H9 (cell line): ENCODE data around the gene RIGI. TPM values are rescaled to one million over a fixed set of nuclear protein-coding genes. Genes with fewer than 3 reads are reported as not detected.

Experiments
- DNase-seq: peaks from one replicate; pipeline ENCODE4 v3.0.0-alpha.2; 2017
- H2AFZ ChIP-seq: one replicate; pipeline ENCODE4 v1.6.1; 2013; ENCODE audit warnings: mild to moderate bottlenecking, low read length, control low read depth, moderate library complexity
- H2AK5ac ChIP-seq: 2 replicates; pipeline ENCODE4 v1.6.1; 2013; ENCODE audit warnings: low read length, control low read depth, mixed read lengths; ENCODE audit not compliant: insufficient read length
- H2BK120ac ChIP-seq: one replicate; pipeline ENCODE4 v1.6.1; 2013; ENCODE audit warnings: low read depth, mild to moderate bottlenecking, low read length, control low read depth, inconsistent platforms; ENCODE audit not compliant: poor library complexity, severe bottlenecking
- H2BK12ac ChIP-seq: 2 replicates; pipeline ENCODE4 v1.6.1; 2013; ENCODE audit warnings: low read length, control low read depth, mixed read lengths, low read depth; ENCODE audit not compliant: insufficient read length
- H2BK15ac ChIP-seq: 2 replicates; pipeline ENCODE4 v1.6.1; 2013; ENCODE audit warnings: low read depth, low read length, control low read depth
- H2BK20ac ChIP-seq: one replicate; pipeline ENCODE4 v1.6.1; 2013; ENCODE audit warnings: low read depth, mild to moderate bottlenecking, low read length, control low read depth, inconsistent platforms; ENCODE audit not compliant: poor library complexity, severe bottlenecking
- H2BK5ac ChIP-seq: 2 replicates; pipeline ENCODE4 v1.6.1; 2013; ENCODE audit warnings: low read length, control low read depth, mixed read lengths; ENCODE audit not compliant: insufficient read length
- H3K14ac ChIP-seq: 2 replicates; pipeline ENCODE4 v1.6.1; 2013; ENCODE audit warnings: low read length, control low read depth; ENCODE audit not compliant: insufficient read depth
- H3K18ac ChIP-seq: 2 replicates; pipeline ENCODE4 v1.6.1; 2013; ENCODE audit warnings: low read depth, mild to moderate bottlenecking, mixed read lengths, low read length, control low read depth; ENCODE audit not compliant: insufficient read length
- H3K23ac ChIP-seq: 2 replicates; pipeline ENCODE4 v1.6.1; 2013; ENCODE audit warnings: low read length, control low read depth, mixed read lengths, low read depth; ENCODE audit not compliant: insufficient read length
- H3K23me2 ChIP-seq: 2 replicates; pipeline ENCODE4 v1.6.1; 2013; ENCODE audit warnings: low read depth, mild to moderate bottlenecking, mixed read lengths, low read length, control low read depth; ENCODE audit not compliant: insufficient read length, poor library complexity, severe bottlenecking
- H3K27ac ChIP-seq: 2 replicates; pipeline ENCODE4 v1.5.1; 2013; ENCODE audit warnings: low read length, control low read depth, mixed read lengths, low read depth; ENCODE audit not compliant: insufficient read length
- H3K27me3 ChIP-seq: 2 replicates; pipeline ENCODE4 v1.6.1; 2013; ENCODE audit warnings: low read length, control low read depth, inconsistent platforms; ENCODE audit not compliant: insufficient read depth
- H3K4ac ChIP-seq: 2 replicates; pipeline ENCODE4 v1.6.1; 2013; ENCODE audit warnings: low read depth, mild to moderate bottlenecking, control low read depth, inconsistent platforms, low read length, moderate library complexity
- H3K4me1 ChIP-seq: 2 replicates; pipeline ENCODE4 v1.6.1; 2013; ENCODE audit warnings: low read length, control low read depth, inconsistent platforms; ENCODE audit not compliant: insufficient read depth
- H3K4me2 ChIP-seq: 2 replicates; pipeline ENCODE4 v1.6.1; 2013; ENCODE audit warnings: low read length, control low read depth, mixed read lengths; ENCODE audit not compliant: insufficient read length, insufficient read depth
- H3K56ac ChIP-seq: 2 replicates; pipeline ENCODE4 v1.6.1; 2013; ENCODE audit warnings: low read depth, mild to moderate bottlenecking, mixed read lengths, low read length, control low read depth; ENCODE audit not compliant: insufficient read length
- H3K79me1 ChIP-seq: 2 replicates; pipeline ENCODE4 v1.6.1; 2013; ENCODE audit warnings: low read depth, mild to moderate bottlenecking, moderate library complexity, low read length, control low read depth, inconsistent platforms; ENCODE audit not compliant: insufficient read depth, poor library complexity, severe bottlenecking
- H3K79me2 ChIP-seq: 2 replicates; pipeline ENCODE4 v1.6.1; 2013; ENCODE audit warnings: low read length, control low read depth, inconsistent platforms; ENCODE audit not compliant: insufficient read depth
- H3K9ac ChIP-seq: 2 replicates; pipeline ENCODE4 v1.6.1; 2013; ENCODE audit warnings: low read length, control low read depth, mixed read lengths; ENCODE audit not compliant: insufficient read length; ENCODE audit errors: extremely low read depth
- H3K9me3 ChIP-seq: one replicate; pipeline ENCODE4 v1.6.1; 2013; ENCODE audit warnings: low read depth, low read length, inconsistent platforms; ENCODE audit not compliant: control insufficient read depth
- H3T11ph ChIP-seq: one replicate; pipeline ENCODE4 v1.6.1; 2013; ENCODE audit warnings: mild to moderate bottlenecking, low read length, control low read depth, inconsistent platforms
- H4K20me1 ChIP-seq: one replicate; pipeline ENCODE4 v1.6.1; 2013; ENCODE audit not compliant: control insufficient read depth, insufficient read length, insufficient read depth
- H4K5ac ChIP-seq: 2 replicates; pipeline ENCODE4 v1.6.1; 2013; ENCODE audit warnings: low read depth, mild to moderate bottlenecking, mixed read lengths, low read length, control low read depth; ENCODE audit not compliant: insufficient read length
- H4K8ac ChIP-seq: replicated peaks from 2 replicates; pipeline ENCODE4 v1.6.1; 2013; ENCODE audit warnings: low read length, control low read depth, mixed read lengths, low read depth; ENCODE audit not compliant: insufficient read length
- H4K91ac ChIP-seq: 2 replicates; pipeline ENCODE4 v1.6.1; 2013; ENCODE audit warnings: low read depth, mild to moderate bottlenecking, moderate library complexity, mixed read lengths, low read length, control low read depth; ENCODE audit not compliant: insufficient read length
- H3K27ac Mint-ChIP-seq, 3 experiments: 2 replicates in 2 of 3; 3 replicates in 1 of 3; pipeline ENCODE4 v1.8.0; 2020 to 2021; ENCODE audit warnings: mixed read lengths in 3 of 3, mild to moderate bottlenecking in 1 of 3, moderate library complexity in 1 of 3
- H3K27me3 Mint-ChIP-seq: 2 replicates; pipeline ENCODE4 v1.8.0; 2021; ENCODE audit warnings: low read depth, mild to moderate bottlenecking, moderate library complexity, mixed read lengths
- H3K36me3 Mint-ChIP-seq, 3 experiments: 2 replicates in 2 of 3; 3 replicates in 1 of 3; pipeline ENCODE4 v1.8.0; 2020 to 2021; ENCODE audit warnings: low read depth in 3 of 3, mixed read lengths in 3 of 3; ENCODE audit not compliant: insufficient read depth in 1 of 3
- H3K4me1 Mint-ChIP-seq, 2 experiments: 2 replicates each; pipeline ENCODE4 v1.8.0; 2020; ENCODE audit warnings: mixed read lengths in 2 of 2
- H3K4me3 Mint-ChIP-seq, 2 experiments: 2 replicates in 1 of 2; 3 replicates in 1 of 2; pipeline ENCODE4 v1.8.0; 2020 to 2021; ENCODE audit warnings: mild to moderate bottlenecking in 2 of 2, mixed read lengths in 2 of 2, moderate library complexity in 1 of 2
- H3K9me3 Mint-ChIP-seq, 2 experiments: 2 replicates in 1 of 2; 3 replicates in 1 of 2; pipeline ENCODE4 v1.8.0; 2020; ENCODE audit warnings: mild to moderate bottlenecking in 2 of 2, mixed read lengths in 2 of 2, moderate library complexity in 1 of 2
- WGBS: extraction: QIAGEN DNeasy Blood & Tissue Kit; methylation state at CpG from one replicate; pipeline ENCODE4 v1.1.7; 2013; ENCODE audit warnings: missing lambda C conversion rate, low lambda C conversion rate, mixed read lengths; ENCODE audit not compliant: insufficient read length; ENCODE audit errors: extremely low coverage; 5-methylcytosine and 5-hydroxymethylcytosine counted together
- total RNA-seq: library from RNA; stranded (reverse); gene quantifications from 2 replicates; pipeline ENCODE4 v1.2.1, GENCODE V29; 2021
- TF ChIP-seq, protein P1 (sequence below): fragments of 200-600 bp; sonication (generic); conservative IDR thresholded peaks from 3 replicates; pipeline ENCODE4 v1.8.0; 2021; ENCODE audit warnings: antibody characterized with exemption, mild to moderate bottlenecking

The RIGI gene
- total RNA-seq, 1 experiment from 2014 or later: 4.1 TPM

DNA sequence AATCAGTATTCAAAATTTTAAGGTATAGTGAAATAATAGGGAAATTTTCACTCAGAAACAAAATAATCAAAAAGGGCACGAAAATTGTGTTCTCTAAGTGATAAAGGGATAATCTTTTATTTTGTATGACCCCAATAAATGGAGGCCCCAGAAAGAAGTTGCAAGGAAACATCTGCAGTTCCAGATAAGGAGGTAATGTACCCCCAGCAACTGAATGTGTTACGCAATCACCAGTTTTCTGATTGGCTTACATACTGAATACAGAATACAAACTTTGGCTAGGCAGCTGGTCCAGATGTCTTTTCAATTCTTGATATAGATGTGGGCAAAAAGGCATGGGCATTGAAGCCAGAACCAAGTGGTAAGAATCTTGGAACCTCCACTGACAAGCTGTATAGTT is 28.1 kb upstream of the RIGI start:
- H2BK20ac ChIP-seq: no peak overlapping the region
- H3T11ph ChIP-seq: no peak overlapping the region
- TF ChIP-seq, protein P1, sequence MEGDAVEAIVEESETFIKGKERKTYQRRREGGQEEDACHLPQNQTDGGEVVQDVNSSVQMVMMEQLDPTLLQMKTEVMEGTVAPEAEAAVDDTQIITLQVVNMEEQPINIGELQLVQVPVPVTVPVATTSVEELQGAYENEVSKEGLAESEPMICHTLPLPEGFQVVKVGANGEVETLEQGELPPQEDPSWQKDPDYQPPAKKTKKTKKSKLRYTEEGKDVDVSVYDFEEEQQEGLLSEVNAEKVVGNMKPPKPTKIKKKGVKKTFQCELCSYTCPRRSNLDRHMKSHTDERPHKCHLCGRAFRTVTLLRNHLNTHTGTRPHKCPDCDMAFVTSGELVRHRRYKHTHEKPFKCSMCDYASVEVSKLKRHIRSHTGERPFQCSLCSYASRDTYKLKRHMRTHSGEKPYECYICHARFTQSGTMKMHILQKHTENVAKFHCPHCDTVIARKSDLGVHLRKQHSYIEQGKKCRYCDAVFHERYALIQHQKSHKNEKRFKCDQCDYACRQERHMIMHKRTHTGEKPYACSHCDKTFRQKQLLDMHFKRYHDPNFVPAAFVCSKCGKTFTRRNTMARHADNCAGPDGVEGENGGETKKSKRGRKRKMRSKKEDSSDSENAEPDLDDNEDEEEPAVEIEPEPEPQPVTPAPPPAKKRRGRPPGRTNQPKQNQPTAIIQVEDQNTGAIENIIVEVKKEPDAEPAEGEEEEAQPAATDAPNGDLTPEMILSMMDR: no peak
- Mint-ChIP-seq H3K27me3 (no peaks in the 10 kb centered on the region; the same call in 1 of the 2 replicates), H3K4me1 (peaks cover 12 to 13% of the 10 kb centered on the region in 2 experiments), H3K27ac (no peak overlapping the region), H3K9me3 (no peaks in the 10 kb centered on the region; a peak in 1 of 5 replicates), H3K36me3 (peaks cover 2 to 13% (median 9%) of the 10 kb centered on the region in 3 experiments; a peak in 3 of 7 replicates), H3K4me3 (no peak overlapping the region)
- H3K23me2 ChIP-seq: no peaks in the 10 kb centered on the region
- DNase-seq: no peak
- no peaks in the 10 kb centered on the region for H4K20me1 ChIP-seq
- no peaks in the 10 kb centered on the region for H3K9me3 ChIP-seq
- no peak overlapping the region for H4K91ac ChIP-seq
- H3K4me2 ChIP-seq: no peak overlapping the region
- H3K18ac ChIP-seq: no peak overlapping the region
- H4K5ac ChIP-seq: no peak overlapping the region
- no peaks in the 10 kb centered on the region; the same call in 1 of the 2 replicates for H3K4me1 ChIP-seq
- no peak overlapping the region for H3K14ac ChIP-seq
- H3K79me2 ChIP-seq: peaks cover 14% of the 10 kb centered on the region
- no peak overlapping the region for H2AK5ac ChIP-seq
- H3K79me1 ChIP-seq: no peaks in the 10 kb centered on the region
- H3K4ac ChIP-seq: no peak overlapping the region
- no peak overlapping the region for H3K23ac ChIP-seq
- H3K27ac ChIP-seq: no peak overlapping the region
- no peak overlapping the region for H2AFZ ChIP-seq
- no peak overlapping the region for H2BK15ac ChIP-seq
- no peak overlapping the region for H4K8ac ChIP-seq
- no CpG with 5 or more reads among the region's 2 CpGs for WGBS
- H3K56ac ChIP-seq: no peak overlapping the region
- no peak overlapping the region for H2BK12ac ChIP-seq
- H2BK120ac ChIP-seq: no peak overlapping the region
- H2BK5ac ChIP-seq: no peak overlapping the region
- H3K27me3 ChIP-seq: no peaks in the 10 kb centered on the region
- no peak overlapping the region for H3K9ac ChIP-seq
